Mesenchymal stem cell (in vitro differentiated cells and primary cell): ENCODE data around the gene ZNF561.

Experiments used
- DNase-seq: peaks from one replicate; pipeline ENCODE4 v3.0.0-alpha.2; 2013
- H2AFZ ChIP-seq: one replicate; pipeline ENCODE4 v1.6.1; 2013; ENCODE audit warnings: low read depth, mild to moderate bottlenecking, control low read depth, inconsistent platforms, low read length, moderate library complexity
- H2AK5ac ChIP-seq: 2 replicates; pipeline ENCODE4 v1.6.1; 2013; ENCODE audit warnings: low read length, moderate library complexity, mild to moderate bottlenecking, inconsistent platforms; ENCODE audit not compliant: severe bottlenecking
- H2BK120ac ChIP-seq: one replicate; pipeline ENCODE4 v1.6.1; 2013; ENCODE audit warnings: low read depth, mild to moderate bottlenecking, inconsistent platforms, low read length, moderate library complexity
- H2BK12ac ChIP-seq, 2 experiments: one replicate each; pipeline ENCODE4 v1.6.1; 2013; ENCODE audit warnings: inconsistent platforms in 2 of 2, low read length in 2 of 2, mild to moderate bottlenecking in 2 of 2, moderate library complexity in 2 of 2, control low read depth in 1 of 2
- H2BK15ac ChIP-seq: one replicate; pipeline ENCODE4 v1.6.1; 2013; ENCODE audit warnings: mild to moderate bottlenecking, low read depth, inconsistent platforms; ENCODE audit not compliant: poor library complexity, severe bottlenecking
- H2BK5ac ChIP-seq: 2 replicates; pipeline ENCODE4 v1.6.1; 2013; ENCODE audit warnings: low read depth, mild to moderate bottlenecking, low read length, control low read depth, inconsistent platforms; ENCODE audit not compliant: poor library complexity, severe bottlenecking
- H3K14ac ChIP-seq, 2 experiments: one replicate each; pipeline ENCODE4 v1.6.1; 2013; ENCODE audit warnings: inconsistent platforms in 2 of 2, low read length in 2 of 2, control low read depth in 1 of 2, mild to moderate bottlenecking in 1 of 2, moderate library complexity in 1 of 2
- H3K18ac ChIP-seq, 2 experiments: one replicate each; pipeline ENCODE4 v1.6.1; 2013; ENCODE audit warnings: inconsistent platforms in 2 of 2, low read length in 2 of 2, control low read depth in 1 of 2, low read depth in 1 of 2, mild to moderate bottlenecking in 1 of 2
- H3K23ac ChIP-seq, 2 experiments: one replicate each; pipeline ENCODE4 v1.6.1; 2013; ENCODE audit warnings: inconsistent platforms in 2 of 2, low read length in 2 of 2, mild to moderate bottlenecking in 2 of 2, moderate library complexity in 2 of 2, control low read depth in 1 of 2
- H3K27ac ChIP-seq: 2 replicates; pipeline ENCODE4 v1.5.1; 2013; ENCODE audit warnings: mild to moderate bottlenecking, moderate library complexity, low read length, control low read depth, inconsistent platforms; ENCODE audit not compliant: poor library complexity, severe bottlenecking
- H3K27me3 ChIP-seq, 2 experiments: 2 replicates each; pipeline versions ENCODE4 v1.6.1 to v1.7.0; 2013; ENCODE audit warnings: low read length in 2 of 2, mild to moderate bottlenecking in 2 of 2, moderate library complexity in 2 of 2, control low read depth in 1 of 2, inconsistent platforms in 1 of 2; ENCODE audit not compliant: control insufficient read depth in 1 of 2, insufficient read depth in 1 of 2
- H3K36me3 ChIP-seq, 2 experiments: 2 replicates each; pipeline versions ENCODE4 v1.6.1 to v1.7.0; 2013; ENCODE audit warnings: low read length in 2 of 2, control low read depth in 1 of 2, inconsistent platforms in 1 of 2, low read depth in 1 of 2, mild to moderate bottlenecking in 1 of 2; ENCODE audit not compliant: insufficient read depth in 2 of 2, control insufficient read depth in 1 of 2
- H3K4ac ChIP-seq, 2 experiments: one replicate each; pipeline ENCODE4 v1.6.1; 2013; ENCODE audit warnings: inconsistent platforms in 2 of 2, low read length in 2 of 2, mild to moderate bottlenecking in 2 of 2, moderate library complexity in 2 of 2, control low read depth in 1 of 2, low read depth in 1 of 2
- H3K4me1 ChIP-seq: 2 replicates; pipeline ENCODE4 v1.6.1; 2013; ENCODE audit warnings: low read depth, low read length, control low read depth; ENCODE audit not compliant: control insufficient read depth, insufficient read depth
- H3K4me2 ChIP-seq: 2 replicates; pipeline ENCODE4 v1.6.1; 2013; ENCODE audit warnings: low read length, mild to moderate bottlenecking, inconsistent platforms; ENCODE audit not compliant: poor library complexity, severe bottlenecking
- H3K4me3 ChIP-seq, 2 experiments: 2 replicates each; pipeline versions ENCODE4 v1.5.1 to v1.7.0; 2013; ENCODE audit warnings: low read length in 2 of 2, mild to moderate bottlenecking in 2 of 2, control low read depth in 1 of 2, low read depth in 1 of 2; ENCODE audit not compliant: insufficient read depth in 1 of 2
- H3K79me1 ChIP-seq: replicated peaks from 2 replicates; pipeline ENCODE4 v1.6.1; 2013; ENCODE audit warnings: mild to moderate bottlenecking, control low read depth, low read length, inconsistent platforms; ENCODE audit not compliant: poor library complexity, severe bottlenecking
- H3K9ac ChIP-seq: 2 replicates; pipeline ENCODE4 v1.7.0; 2013; ENCODE audit warnings: mild to moderate bottlenecking, low read length, moderate library complexity
- H3K9me3 ChIP-seq: 2 replicates; pipeline ENCODE4 v1.7.0; 2013; ENCODE audit warnings: mild to moderate bottlenecking, low read length; ENCODE audit not compliant: control insufficient read depth
- H4K8ac ChIP-seq: one replicate; pipeline ENCODE4 v1.6.1; 2013; ENCODE audit warnings: inconsistent platforms, mild to moderate bottlenecking, low read length, moderate library complexity
- H4K91ac ChIP-seq: one replicate; pipeline ENCODE4 v1.6.1; 2013; ENCODE audit warnings: mild to moderate bottlenecking, low read length, inconsistent platforms
- WGBS: methylation state at CpG from one replicate; pipeline ENCODE4 v1.1.7; 2013; ENCODE audit warnings: mixed read lengths; 5-methylcytosine and 5-hydroxymethylcytosine counted together

ZNF561 gene

GRCh38 chr19:9644472-9644871, 23.4 kb upstream of the ZNF561 start:
- H3K14ac ChIP-seq = no peak overlapping the region
- H3K27ac ChIP-seq = no peak overlapping the region
- H3K9me3 ChIP-seq = peaks cover 32% of the 10 kb centered on the region
- no peak overlapping the region for H2BK120ac ChIP-seq
- no peak overlapping the region for H3K9ac ChIP-seq
- peaks cover 16% of the 10 kb centered on the region for H3K79me1 ChIP-seq
- no peak overlapping the region for H2BK12ac ChIP-seq
- 93% methylated on average over 4 of the region's 4 CpGs for WGBS
- no peak overlapping the region for H3K4me2 ChIP-seq
- H2BK15ac ChIP-seq = no peak overlapping the region
- no peak overlapping the region for H3K18ac ChIP-seq
- H4K91ac ChIP-seq = no peak overlapping the region
- H3K4ac ChIP-seq = no peak overlapping the region
- H3K4me1 ChIP-seq = no peaks in the 10 kb centered on the region
- H4K8ac ChIP-seq = no peak overlapping the region
- no peak overlapping the region for H2AK5ac ChIP-seq
- H3K27me3 ChIP-seq = no peaks in the 10 kb centered on the region
- no peak overlapping the region for H2AFZ ChIP-seq
- peaks cover 38 to 58% of the 10 kb centered on the region in 2 experiments for H3K36me3 ChIP-seq
- no peak overlapping the region for H2BK5ac ChIP-seq
- H3K4me3 ChIP-seq = no peak overlapping the region
- no peak for DNase-seq
- H3K23ac ChIP-seq = no peak overlapping the region

GRCh38 chr19:9641810-9642209, 20.8 kb upstream of the ZNF561 start:
- Histone ChIP-seq H3K27ac (no peak overlapping the region), H2AK5ac (no peak overlapping the region), H3K9ac (no peak overlapping the region), H3K27me3 (no peaks in the 10 kb centered on the region), H3K14ac (no peak overlapping the region), H2BK5ac (no peak overlapping the region), H4K91ac (no peak overlapping the region), H3K79me1 (peaks cover 15% of the 10 kb centered on the region), H4K8ac (no peak overlapping the region), H2BK15ac (no peak overlapping the region), H3K9me3 (peaks cover 19% of the 10 kb centered on the region), H3K4me1 (no peaks in the 10 kb centered on the region), H3K4me3 (no peak overlapping the region), H3K4ac (no peak overlapping the region), H3K23ac (no peak overlapping the region), H3K4me2 (no peak overlapping the region), H3K36me3 (peaks cover 34 to 51% of the 10 kb centered on the region in 2 experiments), H3K18ac (no peak overlapping the region), H2AFZ (no peak overlapping the region), H2BK12ac (no peak overlapping the region), H2BK120ac (no peak overlapping the region)
- no peak for DNase-seq
- WGBS = 97% methylated on average over 5 of the region's 6 CpGs

GRCh38 chr19:9640956-9641355, 19.9 kb upstream of the ZNF561 start:
- Histone ChIP-seq H3K4ac (no peak overlapping the region), H2AFZ (no peak overlapping the region), H3K18ac (no peak overlapping the region), H2AK5ac (no peak overlapping the region), H4K91ac (no peak overlapping the region), H2BK5ac (no peak overlapping the region), H3K79me1 (peaks cover 15% of the 10 kb centered on the region), H3K4me3 (no peak overlapping the region), H3K4me2 (no peak overlapping the region), H3K14ac (no peak overlapping the region), H3K4me1 (no peaks in the 10 kb centered on the region), H2BK12ac (no peak overlapping the region), H4K8ac (no peak overlapping the region), H2BK15ac (no peak overlapping the region), H3K36me3 (peaks cover 32 to 52% of the 10 kb centered on the region in 2 experiments), H3K23ac (no peak overlapping the region), H3K9ac (no peak overlapping the region), H3K9me3 (peaks cover 25% of the 10 kb centered on the region), H3K27me3 (no peaks in the 10 kb centered on the region), H3K27ac (no peak overlapping the region), H2BK120ac (no peak overlapping the region)
- DNase-seq = no peak
- 93% methylated on average over 1 of the region's 1 CpG for WGBS

GRCh38 chr19:9636018-9636417, 15.0 kb upstream of the ZNF561 start:
- Histone ChIP-seq H3K79me1 (peaks cover 9% of the 10 kb centered on the region), H2AK5ac (no peak overlapping the region), H3K4ac (no peak overlapping the region), H3K4me3 (no peak overlapping the region), H3K4me1 (no peaks in the 10 kb centered on the region), H3K36me3 (peaks cover 23 to 61% of the 10 kb centered on the region in 2 experiments), H4K91ac (no peak overlapping the region), H3K18ac (no peak overlapping the region), H3K9ac (no peak overlapping the region), H3K4me2 (no peak overlapping the region), H2BK5ac (no peak overlapping the region), H3K23ac (no peak overlapping the region), H2BK12ac (no peak overlapping the region), H2BK15ac (no peak overlapping the region), H4K8ac (no peak overlapping the region), H3K27ac (no peak overlapping the region), H2BK120ac (no peak overlapping the region), H3K27me3 (no peaks in the 10 kb centered on the region), H3K9me3 (peaks cover 16% of the 10 kb centered on the region), H2AFZ (no peak overlapping the region), H3K14ac (no peak overlapping the region)
- DNase-seq = no peak
- WGBS = 97% methylated on average over 5 of the region's 5 CpGs
